Anterior cingulate cortex (tissue), 58 donors: ENCODE results near the gene PFKFB4.
"Not testable (repeated sequence)": the region's sequence is repeated elsewhere in the genome, so short reads cannot be mapped to it uniquely, and the experiment has no call there.

Source experiments
- DNase-seq, 58 donors: peaks; one replicate each; lab custom pipeline; 2025; lab: John Stamatoyannopoulos, UW

Gene PFKFB4

DNA sequence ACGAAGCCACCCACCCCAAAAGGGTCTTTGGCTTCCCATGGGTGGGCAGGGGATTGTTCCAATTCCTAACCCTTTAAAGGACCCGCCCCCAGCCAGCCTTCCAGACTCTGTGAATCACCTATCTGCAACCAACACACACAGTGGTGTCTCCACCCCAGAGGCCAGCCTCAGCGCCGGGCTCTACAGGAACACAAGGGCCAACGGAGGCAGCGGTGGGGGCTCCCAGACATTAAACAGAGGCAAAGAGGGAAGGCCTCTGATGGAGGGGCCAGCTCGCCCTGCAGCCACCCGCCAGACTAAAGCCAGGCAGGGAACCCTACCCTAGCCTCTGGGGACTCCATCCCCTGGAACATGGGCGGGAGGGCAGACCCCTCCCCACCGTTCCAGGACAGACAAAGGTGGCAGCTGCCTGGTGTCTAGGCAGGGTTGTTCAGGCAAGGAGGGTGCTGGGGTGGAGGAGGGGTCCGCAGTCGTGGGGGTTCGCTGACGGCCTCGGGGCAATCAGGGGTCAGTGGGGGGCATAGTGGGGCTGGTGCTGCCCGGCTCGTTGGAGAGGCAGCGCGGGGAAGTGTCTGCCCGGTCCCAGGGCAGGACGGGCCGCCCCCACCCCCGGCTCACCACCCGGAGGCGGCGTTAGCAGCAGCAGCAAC is 53.1 kb downstream of the PFKFB4 start:
- DNase-seq, result peak in 7 of 58 donors; percentile 18 to 54 (median 26)

DNA sequence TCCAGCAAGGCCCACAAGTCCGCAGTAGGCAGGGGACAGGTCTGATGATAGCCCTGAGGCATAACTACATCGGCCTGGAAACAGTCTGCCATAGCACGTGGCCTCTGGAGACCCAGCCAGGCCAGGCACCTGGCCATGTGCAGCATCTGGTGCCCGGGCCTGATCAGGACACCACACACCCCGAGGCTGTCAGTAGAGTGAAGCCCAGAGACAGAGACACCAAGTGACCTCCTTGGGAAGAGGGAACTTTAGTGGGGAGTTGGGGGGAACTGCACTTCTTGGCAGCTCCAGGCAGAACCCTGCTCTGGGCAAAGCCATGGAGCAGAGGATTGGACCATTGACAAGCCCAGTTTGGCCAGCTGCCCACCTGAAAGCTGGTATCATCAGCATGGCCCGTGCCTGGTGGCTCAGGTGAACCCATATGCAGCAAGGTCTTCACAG is 53.9 kb downstream of the PFKFB4 start:
- DNase-seq, result peak in 32 of 58 donors; percentile 9 to 75 (median 28)

DNA sequence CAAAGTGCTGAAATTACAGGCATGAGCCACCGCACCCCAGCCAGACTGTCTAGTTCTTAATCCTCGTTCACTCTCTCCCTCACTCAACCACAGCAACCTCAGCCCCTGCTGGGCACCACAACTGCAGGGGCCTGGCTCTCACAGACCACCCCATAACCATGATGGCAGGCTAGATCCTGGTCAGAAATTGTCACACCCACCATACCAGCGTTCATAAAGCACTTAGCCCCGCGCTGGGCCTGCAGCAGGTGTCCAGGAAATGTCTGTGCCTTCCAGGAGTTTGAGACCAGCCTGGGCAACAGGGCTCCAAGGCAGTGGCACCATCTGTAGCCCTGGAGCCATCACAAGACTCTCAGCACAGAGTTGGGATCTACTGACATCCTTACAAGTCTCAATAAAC is 54.5 kb downstream of the PFKFB4 start:
- DNase-seq, result no peak

DNA sequence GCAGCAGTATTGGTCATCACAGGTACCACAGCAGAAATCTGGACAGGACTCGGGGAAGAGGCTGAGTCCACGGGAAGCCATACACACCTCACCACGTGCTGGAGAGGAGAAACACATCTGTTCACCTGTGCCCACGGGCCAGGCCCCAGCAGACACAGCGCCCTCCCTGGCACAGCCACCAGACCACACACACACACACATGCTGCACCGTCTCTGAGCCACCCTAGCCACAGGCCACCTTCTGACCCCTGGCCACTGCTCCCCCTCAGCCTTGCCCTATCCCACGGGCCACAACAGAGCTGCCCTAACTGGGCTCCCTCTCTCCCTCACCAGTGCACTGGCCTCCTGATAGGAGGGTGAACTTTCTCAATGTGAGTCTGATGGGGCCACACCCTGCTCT is 55.4 kb downstream of the PFKFB4 start:
- DNase-seq, result no peak

DNA sequence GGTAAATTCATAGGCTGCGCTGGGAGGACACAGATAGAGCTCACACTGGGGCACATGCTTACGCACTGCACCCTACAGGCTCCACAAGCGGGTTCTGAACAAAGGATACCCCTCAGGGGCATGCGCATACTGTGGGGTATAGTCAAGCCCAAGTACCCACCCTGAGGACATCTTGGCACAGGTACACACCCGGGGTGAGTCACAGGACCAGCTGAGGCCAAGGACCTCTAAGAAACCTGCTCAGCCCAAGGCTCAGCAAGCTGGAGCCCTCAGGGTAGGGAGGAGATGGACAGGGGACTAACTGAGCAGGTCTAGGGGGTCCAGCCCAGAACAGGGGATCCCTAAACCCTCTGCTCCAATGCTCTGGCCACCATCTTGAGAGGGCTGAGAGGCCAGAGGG is 55.9 kb downstream of the PFKFB4 start:
- no peak for DNase-seq

DNA sequence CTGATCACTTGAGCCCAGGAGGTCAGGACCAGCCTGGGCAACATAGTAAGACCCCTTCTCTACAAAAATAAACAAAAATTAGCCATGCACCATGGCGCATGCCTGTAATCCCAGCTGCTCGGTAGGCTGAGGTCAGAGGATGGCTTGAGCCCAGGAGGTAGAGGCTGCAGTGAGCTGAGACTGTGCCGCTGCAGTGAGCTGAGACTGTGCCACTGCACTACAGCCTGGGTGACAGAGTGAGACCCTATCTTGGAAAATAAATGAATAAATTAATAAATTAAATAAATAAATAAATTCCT is 63.5 kb downstream of the PFKFB4 start:
- no peak for DNase-seq

DNA sequence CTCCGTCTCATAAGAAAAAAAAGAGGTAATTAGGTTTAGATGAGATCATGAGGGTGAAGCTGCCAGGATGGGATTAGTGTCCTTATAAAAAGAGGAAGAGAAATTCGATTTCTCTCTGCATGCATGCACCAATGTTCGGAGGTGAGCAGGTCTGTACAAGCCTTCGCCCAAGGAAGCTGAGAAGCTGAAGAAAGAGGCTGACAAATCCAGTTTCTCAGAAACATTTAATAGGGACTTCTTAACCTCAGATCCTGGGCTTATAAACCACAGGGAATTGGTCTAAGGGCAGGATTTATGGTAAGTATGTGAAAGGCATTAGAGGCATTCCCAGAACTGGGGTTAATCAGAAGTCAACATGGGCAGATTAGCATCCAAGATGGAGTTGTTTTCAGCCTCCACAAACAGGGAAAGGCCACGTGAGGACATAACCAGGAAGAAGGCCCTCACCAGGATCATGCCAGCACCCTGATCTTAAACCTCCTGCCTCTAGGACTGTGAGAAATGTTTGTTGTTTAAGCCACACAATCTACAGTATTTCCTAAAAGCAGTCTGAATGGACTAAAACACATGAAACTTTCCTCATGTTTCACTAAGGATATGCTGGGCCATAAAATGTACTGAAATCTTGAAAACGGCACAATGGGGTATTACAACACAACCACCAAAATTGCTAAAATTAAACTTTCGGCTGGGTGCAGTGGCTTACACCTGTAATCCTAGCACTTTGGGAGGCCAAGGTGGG is 64.0 kb downstream of the PFKFB4 start:
- DNase-seq, result no peak

DNA sequence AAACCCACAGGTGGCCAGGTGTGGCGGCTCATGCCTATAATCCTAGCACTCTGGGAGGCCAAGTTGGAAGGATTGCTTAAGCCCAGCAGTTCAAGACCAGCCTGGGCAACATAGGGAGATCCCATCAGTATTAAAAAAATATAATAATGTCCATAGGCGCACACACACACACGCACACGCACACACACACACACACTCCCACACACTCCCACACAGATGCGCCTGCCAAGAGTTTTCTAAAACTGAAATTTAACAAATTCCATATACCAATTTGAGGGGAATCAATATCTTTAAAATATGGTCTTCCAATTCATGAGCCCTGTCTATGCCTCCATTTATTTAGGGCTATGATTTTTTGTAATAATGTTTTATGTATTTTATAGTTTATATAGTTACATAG is 69.7 kb downstream of the PFKFB4 start:
- DNase-seq, result no peak

DNA sequence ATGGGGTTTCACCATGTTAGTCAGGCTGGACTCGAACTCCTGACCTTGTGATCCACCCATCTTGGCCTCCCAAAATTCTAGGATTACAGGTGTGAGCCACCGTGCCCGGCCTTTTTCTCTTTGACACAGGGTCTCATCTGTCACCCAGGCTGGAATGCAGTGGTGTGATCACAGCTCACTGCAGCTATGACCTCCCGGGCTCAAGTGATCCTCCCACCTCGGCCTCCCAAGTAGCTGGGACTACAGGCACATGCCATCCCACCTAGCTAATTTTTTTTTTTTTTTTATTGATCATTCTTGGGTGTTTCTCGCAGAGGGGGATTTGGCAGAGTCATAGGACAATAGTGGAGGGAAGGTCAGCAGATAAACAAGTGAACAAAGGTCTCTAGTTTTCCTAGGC is 73.8 kb downstream of the PFKFB4 start:
- DNase-seq, result not testable (repeated sequence)

DNA sequence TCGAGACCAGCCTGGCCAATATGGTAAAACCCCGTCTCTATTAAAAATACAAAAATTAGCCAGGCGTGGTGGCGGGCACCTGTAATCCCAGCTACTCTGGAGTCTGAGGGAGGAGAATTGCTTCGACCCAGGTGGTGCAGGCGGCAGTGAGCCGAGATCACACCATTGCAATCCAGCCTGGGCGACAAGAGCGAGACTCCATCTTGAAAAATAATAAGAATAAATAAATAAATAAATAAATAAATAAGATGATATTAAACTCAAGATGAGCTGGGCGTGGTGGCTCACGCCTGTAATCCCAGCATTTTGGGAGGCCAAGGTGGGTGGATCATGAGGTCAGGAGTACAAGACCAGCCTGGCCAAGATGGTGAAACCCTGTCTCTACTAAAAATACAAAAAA is 75.7 kb downstream of the PFKFB4 start:
- DNase-seq, result not testable (repeated sequence)

DNA sequence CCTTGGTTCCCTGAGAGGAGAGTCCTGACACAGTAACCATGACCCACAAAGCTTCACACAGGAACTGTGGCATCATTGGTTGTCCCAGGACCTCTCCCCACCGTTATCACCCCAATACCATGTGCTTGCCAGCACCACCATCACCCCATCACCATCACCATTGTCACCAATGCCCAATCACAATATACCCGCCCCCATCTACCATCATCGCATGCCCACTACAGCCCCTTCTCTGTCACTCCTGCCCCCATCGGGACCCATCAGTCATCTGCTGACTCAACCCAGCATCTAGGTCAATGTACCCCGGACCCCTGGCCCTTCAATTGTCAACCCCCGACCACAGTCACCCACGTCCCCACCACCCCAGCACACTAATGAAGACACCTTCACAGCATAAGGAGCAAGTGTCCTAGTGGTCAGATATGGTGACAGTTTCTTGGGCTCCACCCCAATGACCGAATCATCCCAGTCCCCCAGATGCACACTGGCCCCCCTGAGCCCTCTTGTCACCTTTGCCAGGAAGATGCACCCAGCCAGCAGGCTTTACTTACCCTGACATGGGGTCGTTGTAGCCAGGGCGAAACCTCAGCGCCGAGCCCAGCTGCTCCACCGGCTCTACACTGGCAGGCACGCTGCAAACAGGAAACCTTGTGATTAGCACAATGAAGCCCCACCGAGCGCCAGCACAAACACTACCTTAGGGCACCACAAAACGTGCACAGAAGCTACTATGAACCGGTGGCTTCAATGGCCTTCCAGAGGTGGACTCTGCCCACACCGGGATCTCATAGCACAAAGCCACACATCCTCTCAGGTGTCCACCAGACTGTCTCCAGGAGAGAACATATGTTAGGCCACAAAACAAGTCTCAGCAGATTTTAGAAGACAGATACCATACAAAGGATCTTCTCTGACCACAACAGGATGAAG is 77.7 kb downstream of the PFKFB4 start:
- DNase-seq, result no peak

DNA sequence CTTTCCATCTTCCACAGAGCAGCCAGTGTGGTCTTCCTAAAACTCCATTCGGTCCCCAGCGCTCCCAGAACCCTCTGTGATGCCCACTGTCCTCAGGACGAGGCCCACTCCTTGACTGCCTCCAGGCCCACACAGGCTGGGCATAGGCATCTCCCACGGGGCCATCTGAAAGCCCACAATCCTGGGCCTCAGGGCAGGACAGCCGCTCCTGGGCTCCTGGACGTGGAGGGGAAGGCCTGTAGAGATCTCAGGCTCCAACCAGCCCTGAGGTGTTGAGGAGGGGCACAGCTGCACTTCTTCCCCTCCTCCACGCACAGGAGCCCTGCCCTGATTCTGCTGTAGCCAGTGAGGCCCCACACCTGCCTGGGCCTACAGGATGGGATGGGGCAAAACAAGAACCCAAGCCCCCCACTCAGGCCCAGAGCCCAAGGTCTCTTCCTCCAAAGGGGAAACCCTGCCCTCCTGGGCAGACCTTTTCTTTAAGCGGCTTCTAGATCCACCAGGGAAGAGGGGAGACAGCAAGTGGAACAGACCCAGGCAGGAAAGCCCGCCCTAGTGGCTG is 78.6 kb downstream of the PFKFB4 start:
- no peak for DNase-seq

DNA sequence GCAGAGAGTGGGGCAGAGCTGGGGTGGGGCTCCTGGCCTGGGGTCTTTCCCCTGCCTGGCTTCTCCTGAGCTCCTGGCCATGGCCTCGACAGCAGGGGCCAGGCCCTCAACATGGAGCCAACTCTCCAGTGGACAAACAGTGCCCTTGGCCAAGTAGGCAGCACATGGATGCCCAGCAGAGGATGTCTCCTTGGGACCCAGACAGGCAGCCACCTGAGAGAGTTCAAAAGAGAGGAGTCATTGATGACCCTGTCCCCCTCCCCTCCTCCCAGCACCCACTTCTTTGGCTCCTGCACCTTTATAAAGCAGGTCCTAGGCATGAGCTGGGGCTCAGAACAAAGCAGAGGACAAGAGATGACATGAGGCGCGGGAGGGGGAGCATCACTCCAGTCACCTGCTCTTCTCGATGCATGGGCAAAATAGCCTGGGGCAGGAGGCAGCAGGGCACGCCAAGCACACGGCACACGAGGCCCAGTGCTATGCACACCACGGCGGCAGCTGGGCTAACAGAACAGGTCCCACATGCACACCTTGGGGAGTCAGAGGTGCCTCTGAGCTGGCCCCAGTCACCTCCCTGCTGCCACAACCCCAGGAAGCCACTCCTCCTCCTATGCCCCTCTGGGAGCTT is 80.1 kb downstream of the PFKFB4 start:
- DNase-seq, result no peak

DNA sequence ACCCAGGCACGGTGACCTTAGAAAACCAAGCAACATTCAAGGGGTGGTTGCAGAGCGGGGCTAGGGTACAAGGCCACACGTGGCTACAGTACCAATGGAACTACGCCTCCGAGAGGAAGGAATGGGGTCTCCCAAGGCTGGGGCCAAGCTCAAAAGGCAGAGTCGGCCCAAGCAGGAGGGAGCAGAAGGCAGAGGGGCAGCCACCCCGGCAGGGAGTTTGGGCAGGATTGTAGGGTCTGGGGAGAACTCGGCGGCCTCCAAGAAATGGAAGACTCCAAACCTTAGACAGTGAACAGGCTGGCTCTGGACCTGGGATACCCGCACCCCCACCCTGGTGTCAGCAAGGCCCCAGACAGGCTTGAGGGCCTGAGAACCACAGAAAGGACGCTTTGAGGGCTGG is 81.4 kb downstream of the PFKFB4 start:
- DNase-seq, result no peak

DNA sequence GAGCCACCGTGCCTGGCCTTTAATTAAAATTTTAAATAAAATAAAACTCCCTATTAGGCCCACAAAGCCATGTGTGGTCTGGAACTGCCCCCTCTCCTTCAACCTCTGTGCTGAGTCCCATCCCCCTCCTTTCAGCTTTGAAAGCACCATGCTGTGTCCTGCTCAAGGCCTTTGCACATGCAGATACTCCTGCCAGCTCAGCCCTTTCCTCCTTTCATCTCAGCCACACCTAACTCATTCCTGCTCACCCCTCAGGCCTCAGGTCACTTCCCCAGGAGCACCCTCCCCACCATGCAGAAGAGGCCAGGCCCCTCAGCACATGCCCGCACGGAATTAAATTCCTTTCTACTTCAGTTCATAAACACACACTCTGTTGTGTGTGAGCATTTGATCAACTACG is 82.0 kb downstream of the PFKFB4 start:
- DNase-seq, result no peak

DNA sequence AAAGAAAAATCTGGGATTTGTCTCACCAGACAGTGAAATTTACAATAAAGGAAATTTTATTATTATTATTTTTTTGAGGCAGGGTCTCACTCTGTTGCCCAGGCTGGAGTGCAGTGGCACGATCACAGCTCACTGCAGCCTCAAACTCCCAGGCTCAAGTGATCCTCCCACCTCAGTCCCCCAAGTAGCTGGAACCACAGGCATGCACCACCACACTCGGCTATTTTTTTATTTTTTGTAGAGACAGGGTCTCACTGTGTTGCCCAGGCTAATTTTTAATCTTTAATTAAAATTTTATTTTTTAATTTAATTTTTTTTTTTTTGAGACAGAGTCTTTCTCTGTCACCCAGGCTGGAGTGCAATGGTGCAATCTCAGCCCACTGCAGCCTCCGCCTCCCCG is 82.6 kb downstream of the PFKFB4 start:
- DNase-seq, result not testable (repeated sequence)

DNA sequence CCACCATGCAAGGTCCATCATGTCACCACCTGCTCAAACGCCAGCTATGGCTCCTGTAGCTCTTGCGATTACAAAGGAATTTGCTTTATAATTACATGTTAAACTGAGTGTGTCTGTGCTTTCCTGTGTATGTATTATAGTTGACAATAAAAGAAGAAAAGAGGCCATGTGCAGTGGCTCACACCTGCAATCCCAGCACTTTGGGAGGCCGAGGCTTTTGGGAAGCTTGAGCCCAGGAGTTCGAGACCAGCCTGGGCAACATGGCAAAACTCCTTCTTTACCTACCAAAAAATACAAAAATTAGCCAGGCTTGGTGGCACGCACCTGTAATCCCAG is 83.0 kb downstream of the PFKFB4 start:
- no peak for DNase-seq

DNA sequence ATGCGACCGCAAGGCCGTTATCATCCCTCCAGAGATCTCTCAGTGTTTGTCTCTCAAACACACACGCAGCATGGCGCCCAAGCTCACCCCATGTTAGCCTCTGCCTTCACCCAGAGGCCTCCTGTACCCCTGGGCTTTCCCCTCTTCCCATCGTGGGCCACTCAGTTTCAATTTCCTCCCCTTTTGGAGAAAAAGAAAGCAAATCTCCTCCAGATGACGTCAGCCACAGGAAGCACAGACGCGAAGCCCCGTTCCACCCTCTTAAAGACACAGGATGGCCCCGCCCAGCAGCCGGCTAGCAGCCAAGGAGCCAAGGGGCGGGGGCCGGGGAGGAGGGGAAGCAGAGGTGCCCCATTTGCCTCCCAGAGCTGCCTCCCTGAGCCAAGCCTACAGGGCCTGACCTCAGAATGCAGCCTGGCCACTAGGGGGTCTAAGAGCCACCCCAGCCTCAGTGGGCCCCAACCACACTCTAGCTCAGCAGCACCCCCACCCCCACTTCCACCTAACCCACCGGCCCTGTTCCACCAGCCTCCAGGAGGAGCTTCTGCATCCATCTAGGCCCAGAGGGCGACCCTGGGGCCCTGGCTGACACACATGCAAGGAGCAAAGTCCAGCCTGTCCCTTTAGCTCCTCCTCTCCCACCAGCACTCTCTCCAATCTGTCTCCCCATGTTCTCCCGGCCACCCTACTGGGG is 83.5 kb downstream of the PFKFB4 start:
- peak in 57 of 58 donors; percentile 18 to 91 (median 79) for DNase-seq

DNA sequence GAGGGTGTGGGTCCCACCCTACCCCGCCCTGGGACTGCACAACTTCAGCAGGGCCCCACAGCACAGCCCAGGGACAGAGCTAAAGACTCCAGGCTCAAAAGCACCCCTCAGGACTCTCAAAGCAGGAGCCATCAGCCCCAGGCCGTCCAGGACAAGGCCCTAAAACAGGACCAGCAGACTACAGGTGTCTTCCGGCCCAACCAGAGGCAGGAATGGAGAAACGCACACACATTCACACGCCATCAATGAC is 84.0 kb downstream of the PFKFB4 start:
- DNase-seq, result peak in 2 of 58 donors; percentile 51 to 68

DNA sequence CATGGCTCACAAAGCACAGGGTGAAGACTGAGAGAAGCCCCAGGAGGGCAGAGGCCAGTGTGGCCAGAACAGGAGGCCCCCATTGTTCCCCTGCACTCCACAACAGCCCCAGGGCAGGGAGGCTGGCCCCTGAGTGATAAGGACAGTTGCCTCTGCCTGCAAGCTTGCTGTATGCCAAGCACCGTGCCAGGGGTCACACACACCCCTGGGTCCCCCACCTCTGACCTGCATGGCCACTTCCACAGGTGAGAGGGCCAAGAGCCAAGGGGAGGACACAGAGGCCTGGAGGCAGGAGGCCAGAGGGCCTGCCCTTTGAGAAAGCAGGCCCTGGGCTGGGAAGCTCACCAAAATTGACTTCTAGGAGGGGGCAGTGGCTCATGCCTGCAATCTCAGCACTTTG is 86.3 kb downstream of the PFKFB4 start:
- DNase-seq, result no peak
